D341Med (cell line): ENCODE measurements around the gene CTSL.

ENCODE experiments used
- DNase-seq: peaks from one replicate; pipeline ENCODE4 v3.0.0; 2012; ENCODE audit warnings: low spot score

The CTSL gene

DNA sequence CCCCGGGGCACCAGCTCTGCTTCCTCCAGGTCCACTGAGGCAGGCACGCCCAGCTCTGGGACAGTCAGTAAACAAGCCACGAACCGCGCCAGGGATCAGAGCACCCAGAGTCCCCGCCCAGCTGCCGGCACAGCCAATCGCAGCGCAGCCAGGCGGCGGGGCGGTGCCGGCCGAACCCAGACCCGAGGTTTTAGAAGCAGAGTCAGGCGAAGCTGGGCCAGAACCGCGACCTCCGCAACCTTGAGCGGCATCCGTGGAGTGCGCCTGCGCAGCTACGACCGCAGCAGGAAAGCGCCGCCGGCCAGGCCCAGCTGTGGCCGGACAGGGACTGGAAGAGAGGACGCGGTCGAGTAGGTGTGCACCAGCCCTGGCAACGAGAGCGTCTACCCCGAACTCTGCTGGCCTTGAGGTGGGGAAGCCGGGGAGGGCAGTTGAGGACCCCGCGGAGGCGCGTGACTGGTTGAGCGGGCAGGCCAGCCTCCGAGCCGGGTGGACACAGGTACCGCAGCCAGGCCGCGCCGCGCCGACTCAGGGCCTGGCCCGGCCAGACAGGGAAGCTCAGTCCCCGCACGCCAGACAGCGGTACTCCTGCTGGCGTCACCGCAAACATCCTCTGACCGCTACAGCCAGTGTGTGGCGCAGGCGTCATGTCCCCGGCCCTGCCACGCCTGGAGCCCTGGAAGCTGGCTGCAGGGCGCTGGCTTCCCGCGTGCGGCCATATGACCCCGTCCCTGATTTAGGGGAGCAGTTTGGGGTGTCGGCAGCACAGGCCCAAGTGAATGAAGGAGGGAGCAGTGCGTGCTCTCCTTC lies at the start of gene CTSL:
Gene CTSL, plus strand, starts transcription at position 220 of the 810 bp plus-strand sequence. CDS start 1,485 bp downstream, outside the sequence.
- peak; percentile 34 for DNase-seq

DNA sequence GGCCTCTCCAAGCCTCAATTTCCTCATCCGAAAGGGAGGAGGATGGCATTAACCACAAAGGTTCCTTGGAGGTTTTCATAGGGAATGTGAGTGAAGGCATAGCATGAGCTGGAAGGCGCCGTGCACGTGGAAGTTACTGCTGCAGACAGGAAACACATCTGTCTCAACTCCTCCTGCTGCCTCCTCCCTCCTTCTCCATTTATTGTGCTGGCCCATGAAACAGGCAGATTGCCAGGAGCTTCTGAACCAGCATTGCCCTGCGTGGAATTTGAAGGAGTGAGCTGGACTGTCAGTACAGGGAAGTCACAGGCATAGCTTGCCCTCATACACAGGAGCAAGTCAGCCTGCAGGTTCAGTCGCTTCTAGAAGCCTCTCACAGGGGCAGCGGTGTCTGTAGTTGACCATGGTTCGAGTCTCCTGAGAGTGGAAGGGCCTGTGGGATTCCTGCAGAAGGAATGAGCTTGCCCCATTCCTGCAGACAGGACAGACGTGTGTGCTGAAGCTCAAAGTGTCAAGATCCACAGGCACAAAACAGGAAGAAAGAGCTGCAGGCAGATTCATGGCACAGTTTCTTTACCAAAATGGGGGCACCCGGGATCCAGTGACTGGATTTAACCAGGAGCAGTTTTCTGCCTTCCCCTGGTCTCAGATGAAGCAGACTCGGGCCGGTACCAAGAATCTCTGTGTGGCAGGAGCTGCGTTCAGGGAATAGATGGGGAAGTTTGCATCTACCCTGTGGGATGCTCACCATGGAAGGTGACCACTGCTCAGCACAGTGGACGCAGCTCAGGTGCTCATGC lies 48.7 kb upstream of the CTSL start:
- peak; percentile 6 for DNase-seq

DNA sequence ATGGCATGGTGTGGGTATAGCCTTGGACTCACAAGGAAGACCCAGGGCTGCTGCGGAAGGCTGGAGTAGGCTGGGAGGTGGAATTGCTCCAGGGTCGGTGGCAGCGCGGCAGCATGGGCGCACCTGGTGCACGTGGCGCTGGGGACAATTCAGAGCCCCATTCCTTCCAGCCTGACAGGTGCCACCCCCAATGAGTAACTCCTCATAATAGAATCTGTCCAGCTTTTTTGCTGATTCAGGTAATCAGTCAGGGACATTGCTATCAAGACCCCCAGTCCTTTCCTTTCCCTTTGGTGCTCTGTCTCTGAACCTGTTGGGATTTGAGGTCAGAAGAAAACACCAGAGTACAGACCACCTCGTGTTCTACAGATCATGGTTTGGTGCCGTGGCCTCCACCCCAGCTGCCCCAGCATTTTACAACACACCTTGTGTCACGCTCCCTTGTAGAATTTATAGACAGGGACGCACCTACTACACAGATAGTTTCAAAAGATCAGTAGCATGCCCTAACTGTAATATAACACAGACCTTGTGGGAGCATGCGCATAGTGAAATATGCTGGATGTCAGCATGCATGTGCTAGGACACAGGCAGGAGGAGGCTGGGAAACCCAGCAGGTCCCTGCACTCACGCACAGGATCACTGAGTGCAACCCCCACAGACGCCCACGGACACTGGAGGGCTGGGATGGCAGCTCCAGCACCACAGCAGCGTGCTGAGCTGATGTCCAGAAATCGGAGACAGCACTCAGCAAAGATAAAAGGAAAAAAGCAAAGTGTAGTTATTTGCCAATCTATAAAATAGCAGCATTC lies 47.9 kb upstream of the CTSL start:
- peak; percentile 9 for DNase-seq

DNA sequence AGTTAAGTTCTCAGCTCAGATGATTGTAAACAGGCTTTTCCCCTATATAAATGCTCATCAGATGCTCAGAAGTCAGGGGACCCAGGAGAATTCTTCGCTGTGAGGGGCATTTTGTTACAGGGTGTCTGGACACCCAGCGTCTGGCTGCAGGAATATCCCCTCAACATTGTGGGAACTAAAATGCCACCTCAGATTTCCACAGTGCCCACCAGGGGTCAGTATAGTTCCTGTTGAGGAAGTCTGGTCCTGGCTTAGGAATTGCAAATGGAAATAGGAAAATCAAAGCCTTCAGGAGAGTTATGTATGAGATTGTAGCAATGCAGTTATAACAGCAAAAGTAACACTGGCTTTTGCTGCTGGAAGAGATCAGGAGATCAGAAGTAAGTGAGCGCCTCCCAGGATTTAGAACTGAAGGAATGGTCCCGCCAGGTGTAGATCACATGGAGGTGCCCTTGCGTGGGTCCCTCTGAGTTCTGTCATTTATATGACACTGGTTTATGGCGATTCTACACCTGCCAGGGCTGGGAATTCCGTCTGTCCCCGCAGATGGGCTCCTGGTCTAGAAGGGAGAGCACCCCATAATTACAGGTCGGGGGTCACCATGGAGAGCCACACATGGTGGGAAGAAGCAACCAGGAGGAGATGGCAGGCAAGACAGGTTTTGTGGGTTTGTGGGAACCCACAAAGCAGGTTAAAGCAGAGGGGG lies 47.1 kb upstream of the CTSL start:
- peak; percentile 52 for DNase-seq

DNA sequence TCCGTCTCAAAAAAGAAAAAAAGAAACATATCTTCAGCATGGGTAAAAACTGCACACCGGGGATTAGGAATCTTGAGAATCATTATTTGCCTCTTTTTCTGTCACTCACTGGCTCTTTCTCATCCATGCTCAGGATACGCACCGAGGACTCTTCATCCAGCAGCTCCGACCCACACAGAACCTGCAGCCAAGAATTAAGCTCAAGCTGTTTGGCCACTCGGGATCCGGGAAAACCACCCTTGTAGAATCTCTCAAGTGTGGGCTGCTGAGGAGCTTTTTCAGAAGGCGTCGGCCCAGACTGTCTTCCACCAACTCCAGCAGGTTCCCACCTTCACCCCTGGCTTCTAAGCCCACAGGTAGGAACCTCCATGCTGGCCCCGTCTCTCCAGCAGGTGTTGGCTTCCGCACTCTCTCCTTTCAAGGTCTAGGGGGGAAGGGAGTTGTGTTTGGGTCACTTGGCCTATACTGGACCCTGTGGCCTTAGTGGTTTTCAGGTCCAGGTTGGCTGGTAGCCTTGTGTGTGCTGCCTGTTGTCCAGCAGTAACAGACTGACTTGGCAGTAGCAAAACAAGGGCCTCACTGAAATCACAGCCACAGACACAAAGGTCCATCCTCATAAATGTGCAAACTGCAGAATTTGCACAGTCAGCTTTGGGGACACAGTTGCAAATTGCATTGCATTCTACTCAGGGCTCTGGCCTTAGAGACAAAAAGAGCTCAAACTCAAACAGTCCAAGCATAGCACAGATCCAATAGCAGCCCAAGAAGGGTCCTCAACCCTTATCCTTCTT lies 44.5 kb upstream of the CTSL start:
- peak; percentile 3 for DNase-seq

DNA sequence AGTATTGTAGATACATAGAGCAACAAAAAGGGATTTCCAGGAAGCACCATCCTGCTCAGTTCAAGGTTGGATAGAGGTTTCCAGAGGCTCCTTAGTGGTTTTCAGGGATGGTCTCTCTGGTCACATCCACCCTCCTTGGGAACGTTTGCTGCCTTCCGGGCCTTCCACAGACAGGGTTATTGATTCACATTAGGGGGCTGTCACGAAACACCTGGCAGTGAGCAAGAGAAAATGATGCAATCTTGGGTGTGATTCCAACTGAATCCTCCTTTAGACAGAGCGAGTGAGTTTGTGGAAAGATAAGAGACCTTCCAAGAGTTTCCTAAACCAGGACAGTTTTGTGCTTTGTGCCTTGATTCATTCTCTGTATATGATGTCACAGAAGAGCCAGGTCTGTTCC lies 43.8 kb upstream of the CTSL start:
- peak; percentile 3 for DNase-seq

DNA sequence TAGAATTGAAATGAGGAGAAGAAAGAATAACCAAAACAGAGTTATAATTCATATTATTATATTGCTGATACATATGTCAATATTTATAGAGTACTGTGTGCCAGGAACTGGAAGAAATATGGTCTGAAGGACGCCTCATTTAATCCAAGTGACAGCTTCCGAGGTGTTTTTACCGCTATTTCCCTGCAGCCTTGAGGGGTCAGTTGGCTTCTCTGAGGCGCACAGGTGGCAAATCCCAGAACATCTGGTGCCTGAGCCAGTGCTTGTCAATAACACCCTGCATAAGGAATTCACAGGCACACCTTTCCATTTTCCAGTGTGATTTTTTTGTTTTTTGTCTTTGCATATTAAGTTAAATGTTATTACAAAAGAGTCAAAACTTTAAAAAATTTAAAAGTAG lies 43.3 kb upstream of the CTSL start:
- DNase-seq = peak; percentile 1

DNA sequence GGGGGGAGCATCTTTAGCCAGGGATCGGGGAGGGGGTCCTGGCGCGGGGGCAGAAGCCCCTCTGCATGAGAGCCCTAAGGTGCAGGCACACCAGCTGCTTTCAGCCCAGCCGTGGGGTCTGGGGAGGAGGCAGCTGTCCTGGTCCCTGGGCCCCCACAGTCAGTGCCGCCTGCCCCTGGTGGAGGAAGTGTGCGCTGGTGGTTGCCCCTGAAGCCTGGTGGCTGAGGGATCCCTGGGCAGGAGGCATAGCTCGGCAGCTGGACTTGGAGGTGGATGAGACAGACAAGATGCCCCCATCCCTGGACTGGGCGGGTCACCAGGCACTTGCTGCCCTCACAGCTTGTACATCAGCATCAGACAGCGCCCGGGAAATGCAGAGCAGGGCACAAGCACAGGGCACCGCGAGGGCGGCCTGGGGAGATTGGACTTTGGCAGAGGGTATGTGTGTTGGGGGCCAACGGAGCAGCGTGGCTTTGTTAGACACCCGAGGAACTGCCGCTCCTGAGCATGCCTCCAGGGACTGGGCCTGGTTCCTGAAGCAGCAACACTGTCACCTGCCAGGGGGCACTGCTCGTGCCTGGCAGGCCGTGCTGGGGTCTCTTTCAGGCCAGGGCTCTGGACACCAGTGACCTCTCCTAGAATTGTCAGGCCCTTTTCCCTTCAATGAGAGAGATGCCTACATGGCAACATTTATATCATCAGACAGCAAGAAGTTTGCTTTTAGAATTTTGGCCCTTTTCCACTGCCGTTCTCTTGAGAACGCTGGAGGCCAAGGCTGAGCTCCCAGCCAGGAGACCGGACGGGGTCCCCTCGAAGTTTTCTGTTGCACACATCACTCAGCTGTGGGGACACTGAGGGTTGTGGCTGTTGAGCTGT lies 41.9 kb upstream of the CTSL start:
- DNase-seq = peak; percentile 8

DNA sequence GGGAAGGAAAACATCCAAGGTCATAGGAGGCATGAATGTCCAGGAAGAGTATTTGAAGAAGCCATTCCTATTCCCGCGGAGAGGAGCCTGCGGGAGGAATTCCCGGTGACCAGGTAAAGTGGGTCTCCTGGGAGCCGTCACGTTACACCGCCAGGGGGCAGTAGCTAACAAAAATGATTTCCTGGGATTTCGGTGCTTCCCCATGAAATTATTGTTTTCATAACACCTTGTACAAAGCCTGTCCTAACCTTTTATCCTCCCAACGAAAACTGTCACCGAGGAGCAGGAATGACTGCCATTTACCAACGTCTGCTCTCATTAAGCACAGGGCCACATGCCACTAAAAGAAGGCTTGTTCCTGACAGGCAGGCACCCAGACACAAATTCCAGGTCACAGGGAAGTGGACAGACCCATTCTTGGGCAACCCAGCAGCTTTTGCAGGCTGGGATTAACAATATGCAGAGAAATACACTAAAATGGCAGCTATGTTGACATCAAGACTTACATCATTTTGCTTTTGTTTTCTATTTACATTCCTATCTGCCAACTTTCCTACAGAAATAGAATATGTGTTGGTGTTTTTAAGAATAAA lies 41.2 kb upstream of the CTSL start:
- no peak for DNase-seq

DNA sequence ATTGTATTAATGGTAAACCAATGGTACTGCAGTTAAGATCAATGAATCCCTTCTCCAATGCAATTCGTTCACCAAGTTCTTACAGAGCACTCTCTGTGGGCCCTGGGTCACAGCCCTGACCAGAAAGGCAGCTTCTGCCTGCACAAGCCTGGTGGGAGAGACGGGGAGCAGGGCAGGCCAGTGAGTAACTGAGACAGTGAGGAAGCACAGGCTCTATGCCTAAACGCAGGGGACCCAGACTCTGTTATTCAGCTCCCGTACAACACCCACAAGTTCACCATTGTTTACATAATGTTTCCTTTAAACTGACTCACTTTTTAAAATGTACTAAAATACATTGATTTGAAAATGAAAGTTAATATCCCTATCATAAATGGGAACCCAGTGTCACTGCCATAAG lies 40.5 kb upstream of the CTSL start:
- peak; percentile 3 for DNase-seq

DNA sequence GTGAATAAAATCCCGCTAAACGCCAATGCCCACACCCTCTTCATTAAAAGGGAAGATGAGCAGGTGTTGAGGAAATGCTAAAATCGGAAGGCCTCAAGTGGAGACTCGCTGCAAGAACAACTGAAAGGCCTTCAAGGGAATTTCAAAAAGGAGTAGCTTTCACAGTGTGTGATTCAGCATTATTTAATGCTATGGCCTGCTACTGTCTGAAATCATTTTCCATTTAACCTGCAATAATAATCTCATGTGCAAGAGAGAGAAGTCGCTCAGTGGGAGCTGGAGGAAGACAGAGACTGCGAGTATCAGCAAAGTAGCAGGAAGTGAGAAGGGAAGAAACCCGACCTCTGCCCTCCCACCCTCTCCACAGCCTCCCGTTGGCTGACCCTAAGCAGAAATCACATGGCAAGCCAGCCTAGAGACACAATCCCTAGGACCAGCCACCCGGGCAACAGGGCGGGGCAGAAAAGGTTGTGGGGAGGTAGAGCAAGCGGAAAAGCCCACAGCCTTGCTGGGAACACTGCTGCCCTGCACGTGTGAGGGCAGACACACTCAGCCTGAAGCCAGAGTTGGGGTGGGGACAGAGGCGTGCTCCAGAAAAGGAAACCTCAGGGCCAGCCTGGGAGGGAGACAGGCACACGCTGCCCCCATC lies 39.9 kb upstream of the CTSL start:
- peak; percentile 3 for DNase-seq

DNA sequence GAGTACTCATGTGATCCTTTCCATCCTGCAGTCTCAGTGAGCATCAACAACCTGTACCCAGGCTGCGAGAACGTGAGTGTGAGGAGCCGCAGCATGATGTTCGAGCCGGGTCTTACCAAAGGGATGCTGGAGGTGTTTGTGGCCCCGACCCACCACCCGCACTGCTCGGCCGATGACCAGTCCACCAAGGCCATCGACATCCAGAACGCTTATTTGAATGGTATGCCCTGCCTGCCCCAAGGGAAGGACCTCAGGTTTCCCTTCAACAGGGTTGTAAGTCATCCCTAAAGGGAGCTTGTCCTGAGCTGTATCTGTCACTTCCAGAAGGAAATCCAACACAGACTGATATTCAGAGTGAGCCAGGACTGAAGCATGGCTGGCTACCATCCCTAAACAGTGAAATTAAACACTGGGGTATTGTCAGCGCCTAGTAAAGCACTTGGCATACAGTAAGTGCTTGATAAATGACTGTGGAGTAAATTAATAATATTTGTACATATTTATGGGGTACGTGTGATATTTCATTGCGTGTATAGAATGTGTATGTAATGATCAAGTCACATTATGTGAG lies 39.3 kb upstream of the CTSL start:
- peak; percentile 0 for DNase-seq

DNA sequence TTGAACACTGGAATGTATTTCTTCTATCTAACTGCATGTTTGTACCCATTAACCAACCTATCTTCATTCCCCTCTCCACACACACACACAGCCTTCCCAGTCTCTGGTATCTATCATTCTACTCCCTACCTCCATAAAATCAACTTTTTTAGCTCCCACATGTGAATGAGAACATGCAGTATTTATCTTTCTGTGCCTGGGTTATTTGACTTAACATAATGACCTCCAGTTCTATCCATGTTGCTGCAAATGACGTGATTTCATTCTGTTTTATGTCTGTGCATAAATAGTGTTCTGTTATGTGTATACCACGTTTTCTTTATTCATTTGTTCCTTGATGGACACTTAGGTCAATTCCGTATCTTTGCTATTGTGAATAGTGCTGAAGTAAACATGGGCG lies 38.7 kb upstream of the CTSL start:
- DNase-seq = no peak

DNA sequence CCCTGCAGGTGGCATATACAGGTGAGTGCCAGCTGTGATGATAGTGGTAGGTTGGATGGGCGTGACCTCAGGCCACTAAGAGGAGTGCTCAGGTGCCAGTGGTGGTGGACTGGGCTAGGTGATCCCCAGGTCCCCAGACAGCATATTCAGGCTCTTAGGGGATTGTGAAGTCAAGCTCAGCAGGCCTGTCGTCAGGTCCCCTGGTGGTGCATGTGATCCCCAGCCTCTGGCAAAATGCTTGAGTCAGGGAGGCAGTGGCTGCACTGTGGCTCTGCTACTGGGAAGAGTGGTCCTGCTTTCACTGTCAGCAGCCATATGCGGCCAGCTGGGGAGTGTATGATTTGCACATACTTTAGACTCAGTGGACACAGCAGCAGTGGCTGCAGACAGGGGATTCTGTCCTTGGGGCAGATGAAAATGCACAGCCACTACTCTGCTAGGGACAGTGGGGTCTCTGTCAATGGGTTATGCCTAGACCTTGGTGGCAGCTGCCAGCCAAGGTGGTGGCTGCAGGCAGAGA lies 31.6 kb upstream of the CTSL start:
- DNase-seq = no peak

DNA sequence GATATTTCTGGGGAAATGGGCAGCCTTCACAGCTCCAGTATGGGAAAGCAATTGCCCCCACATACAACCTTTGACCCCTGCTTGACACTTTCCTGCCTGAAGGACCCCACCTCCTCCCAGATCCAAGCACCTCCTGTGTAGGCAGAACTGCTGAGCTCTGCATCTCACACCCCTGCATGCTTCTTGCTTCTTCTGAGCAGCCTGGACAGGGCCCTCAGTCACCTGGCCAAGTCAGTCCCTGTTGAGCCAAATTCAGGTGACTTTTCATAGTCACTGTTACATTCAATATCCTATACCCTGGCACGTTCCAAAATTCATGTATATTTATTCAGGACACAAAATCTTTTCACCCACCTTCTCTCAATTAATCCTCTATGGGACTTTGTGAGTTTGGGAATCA lies 30.4 kb upstream of the CTSL start:
- no peak for DNase-seq

DNA sequence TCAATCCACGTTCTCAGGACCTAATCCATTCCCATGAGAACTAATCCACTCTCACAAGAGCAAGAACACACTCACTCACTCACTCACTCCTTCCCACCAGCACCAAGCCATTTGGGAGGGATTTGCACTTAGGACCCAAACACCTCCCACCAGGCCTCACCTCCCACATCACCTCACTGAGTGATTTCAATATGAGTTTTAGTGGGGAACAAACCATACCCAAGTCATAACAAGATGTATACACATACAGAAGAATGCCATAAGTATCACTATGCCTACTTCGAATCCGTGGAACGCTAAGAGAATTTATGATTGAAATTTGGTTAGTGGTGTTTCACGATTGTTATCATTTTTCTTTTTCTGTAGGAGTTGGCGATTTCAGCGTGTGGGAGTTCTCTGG lies 29.3 kb upstream of the CTSL start:
- DNase-seq = no peak

DNA sequence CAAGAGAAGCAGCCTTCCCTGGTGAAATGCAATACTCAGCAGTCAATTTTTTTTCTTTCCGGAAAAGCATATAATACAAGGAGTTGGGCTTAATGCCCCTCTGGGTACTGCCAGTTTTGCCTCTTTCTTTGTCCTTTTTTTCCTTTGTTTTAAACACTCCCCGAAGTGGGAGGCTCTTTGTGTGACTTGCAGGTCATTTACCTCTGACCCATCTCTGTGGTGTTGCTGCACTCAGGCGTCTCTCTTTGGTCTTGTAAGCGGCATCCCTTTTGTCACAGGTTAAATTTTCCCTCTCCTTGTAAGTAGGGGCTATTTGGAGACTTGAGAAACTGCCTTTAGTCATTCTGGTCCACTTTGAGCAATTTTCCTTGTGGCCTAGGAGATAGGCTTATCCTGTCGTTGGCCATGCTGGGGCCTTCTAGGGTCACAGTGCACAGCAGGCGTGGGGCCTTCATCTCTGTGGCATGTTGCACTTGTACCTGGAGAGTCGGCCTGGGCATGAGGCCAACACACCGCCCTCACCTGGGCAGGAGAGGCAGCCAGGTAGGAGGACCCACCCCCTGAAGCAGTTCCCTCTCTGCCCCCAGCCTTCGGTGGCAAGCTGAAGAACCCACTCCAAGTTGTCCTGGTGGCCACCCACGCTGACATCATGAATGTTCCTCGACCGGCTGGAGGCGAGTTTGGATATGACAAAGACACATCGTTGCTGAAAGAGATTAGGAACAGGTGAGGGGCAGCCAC lies 27.7 kb upstream of the CTSL start:
- no peak for DNase-seq

DNA sequence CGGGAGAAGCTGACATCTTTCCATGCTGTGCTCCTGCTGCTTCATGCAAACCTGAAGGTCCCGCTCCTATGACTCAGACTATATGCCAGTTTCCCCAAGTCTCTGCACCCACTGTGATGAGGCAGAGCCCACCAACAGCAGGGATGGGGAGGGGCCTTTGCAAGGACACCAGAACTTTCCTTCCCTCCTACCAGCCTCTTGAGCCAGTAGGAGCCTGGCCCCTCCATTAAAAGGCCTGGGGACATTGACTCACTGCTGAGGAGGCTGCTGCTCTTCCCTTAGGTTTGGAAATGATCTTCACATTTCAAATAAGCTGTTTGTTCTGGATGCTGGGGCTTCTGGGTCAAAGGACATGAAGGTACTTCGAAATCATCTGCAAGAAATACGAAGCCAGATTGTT lies 26.1 kb upstream of the CTSL start:
- no peak for DNase-seq
